D721Med (cell line): Measurements from ENCODE around the gene NAGK.
"Not testable (repeated sequence)": the region's sequence is repeated elsewhere in the genome, so short reads cannot be mapped to it uniquely, and the experiment has no call there.

Source experiments
- DNase-seq: peaks from one replicate; pipeline ENCODE4 v3.0.0; 2011; ENCODE audit warnings: low spot score; ENCODE audit not compliant: insufficient read length
- FAIRE-seq: peaks from 2 replicates; lab custom pipeline; 2011; peaks lifted over from hg19 to GRCh38; lab: Jason Lieb, UNC
- TF ChIP-seq, protein P1 (sequence below): IDR thresholded peaks from 2 replicates; pipeline ENCODE4 v1.5.1; 2012; ENCODE audit warnings: mild to moderate bottlenecking, control low read depth; ENCODE audit not compliant: insufficient read depth; ENCODE audit errors: missing control alignments

The NAGK gene

DNA sequence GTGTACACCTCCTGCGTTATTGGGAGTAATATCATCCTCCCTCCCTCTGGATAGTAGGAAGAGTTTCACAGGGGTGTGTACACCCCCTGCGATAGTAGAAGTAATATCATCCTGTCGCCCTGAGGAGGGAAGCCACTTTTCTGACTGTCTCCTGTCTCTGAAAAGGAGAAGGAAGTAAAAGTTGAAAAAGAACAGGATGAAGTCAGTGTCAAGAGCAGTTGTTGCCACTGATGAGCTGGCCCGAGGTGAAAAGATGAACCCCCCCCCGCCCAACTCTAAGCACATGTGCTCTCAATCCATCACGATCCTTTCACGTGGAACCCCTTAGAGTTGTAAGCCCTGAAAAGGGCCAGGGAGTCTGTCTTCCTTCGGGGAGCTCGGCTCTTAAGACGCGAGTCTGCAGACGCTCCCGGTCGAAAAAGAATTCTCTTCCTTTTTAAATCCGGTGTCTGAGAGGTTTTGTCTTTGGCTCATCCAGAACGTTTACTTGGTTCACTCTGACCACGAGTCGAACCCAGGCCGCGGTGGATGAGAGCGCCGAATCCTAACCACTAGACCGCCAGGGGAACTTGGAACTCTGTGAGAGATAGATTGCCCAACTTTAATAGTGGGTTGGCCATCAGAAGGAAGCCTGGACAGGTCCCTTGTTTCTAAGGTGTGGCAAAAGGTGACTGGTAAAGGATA is 22.4 kb upstream of the NAGK start:
- TF ChIP-seq, protein P1, sequence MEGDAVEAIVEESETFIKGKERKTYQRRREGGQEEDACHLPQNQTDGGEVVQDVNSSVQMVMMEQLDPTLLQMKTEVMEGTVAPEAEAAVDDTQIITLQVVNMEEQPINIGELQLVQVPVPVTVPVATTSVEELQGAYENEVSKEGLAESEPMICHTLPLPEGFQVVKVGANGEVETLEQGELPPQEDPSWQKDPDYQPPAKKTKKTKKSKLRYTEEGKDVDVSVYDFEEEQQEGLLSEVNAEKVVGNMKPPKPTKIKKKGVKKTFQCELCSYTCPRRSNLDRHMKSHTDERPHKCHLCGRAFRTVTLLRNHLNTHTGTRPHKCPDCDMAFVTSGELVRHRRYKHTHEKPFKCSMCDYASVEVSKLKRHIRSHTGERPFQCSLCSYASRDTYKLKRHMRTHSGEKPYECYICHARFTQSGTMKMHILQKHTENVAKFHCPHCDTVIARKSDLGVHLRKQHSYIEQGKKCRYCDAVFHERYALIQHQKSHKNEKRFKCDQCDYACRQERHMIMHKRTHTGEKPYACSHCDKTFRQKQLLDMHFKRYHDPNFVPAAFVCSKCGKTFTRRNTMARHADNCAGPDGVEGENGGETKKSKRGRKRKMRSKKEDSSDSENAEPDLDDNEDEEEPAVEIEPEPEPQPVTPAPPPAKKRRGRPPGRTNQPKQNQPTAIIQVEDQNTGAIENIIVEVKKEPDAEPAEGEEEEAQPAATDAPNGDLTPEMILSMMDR: no peak
- FAIRE-seq (no peak), DNase-seq (no peak)

GRCh38 chr2:71048096-71048495 is 20.4 kb upstream of the NAGK start:
- DNase-seq: no peak
- no peak for FAIRE-seq
- TF ChIP-seq, protein P1: no peak

DNA sequence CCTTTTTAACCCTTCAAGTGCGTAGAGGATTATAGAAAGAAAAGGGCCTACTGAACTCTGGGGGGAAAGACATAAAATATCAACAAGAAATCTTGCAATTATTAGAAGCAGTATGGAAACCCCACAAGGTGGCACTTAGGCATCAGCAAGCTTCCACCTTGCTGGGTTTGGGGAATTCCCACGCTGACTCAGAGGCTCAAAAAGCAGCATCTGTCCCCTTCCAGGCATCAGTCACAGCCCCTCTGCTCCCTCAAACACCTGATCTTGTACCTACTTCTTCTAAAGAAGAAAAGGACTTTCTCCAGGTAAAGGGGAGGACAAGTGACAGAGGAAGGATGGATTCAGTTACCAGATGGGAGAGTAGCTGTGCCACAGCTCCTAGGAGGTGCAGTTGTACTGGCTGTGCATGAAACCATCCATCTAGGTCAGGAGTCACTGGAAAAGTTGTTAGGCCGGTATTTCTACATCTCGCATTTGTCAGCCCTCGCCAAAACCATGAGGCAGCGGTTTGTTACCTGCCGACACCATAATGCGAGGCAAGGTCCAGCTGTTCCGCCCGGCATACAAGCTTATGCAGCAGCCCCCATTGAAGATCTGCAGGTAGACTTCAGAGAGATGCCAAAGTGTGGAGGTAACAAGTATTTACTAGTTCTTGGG is 18.6 kb upstream of the NAGK start:
- not testable (repeated sequence) for DNase-seq, FAIRE-seq

- not testable (repeated sequence) for FAIRE-seq, DNase-seq
Measured at GRCh38 chr2:71055206-71055740, 13.2 kb upstream of the NAGK start.

DNA sequence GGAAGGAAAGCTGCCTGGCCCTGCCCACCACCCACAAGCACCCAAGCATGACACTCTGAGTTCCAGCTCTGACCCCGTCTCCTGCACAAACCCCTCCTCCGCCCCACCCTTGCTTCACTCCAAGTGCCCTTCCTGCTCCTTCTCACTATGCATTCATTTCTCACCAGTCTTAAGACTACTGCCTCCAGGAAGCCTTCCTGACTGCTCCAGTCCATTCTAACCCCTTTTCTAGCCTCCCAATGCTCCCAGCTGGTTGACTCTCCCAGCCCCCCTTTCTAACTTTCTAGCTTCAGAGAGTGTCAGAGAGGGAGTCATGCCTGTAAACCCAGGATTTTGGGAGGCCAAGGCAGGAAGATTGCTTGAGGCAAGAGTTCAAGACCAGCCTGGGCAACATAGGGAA is 8.2 kb upstream of the NAGK start:
- DNase-seq (no peak), FAIRE-seq (no peak)
- TF ChIP-seq, protein P1: no peak

DNA sequence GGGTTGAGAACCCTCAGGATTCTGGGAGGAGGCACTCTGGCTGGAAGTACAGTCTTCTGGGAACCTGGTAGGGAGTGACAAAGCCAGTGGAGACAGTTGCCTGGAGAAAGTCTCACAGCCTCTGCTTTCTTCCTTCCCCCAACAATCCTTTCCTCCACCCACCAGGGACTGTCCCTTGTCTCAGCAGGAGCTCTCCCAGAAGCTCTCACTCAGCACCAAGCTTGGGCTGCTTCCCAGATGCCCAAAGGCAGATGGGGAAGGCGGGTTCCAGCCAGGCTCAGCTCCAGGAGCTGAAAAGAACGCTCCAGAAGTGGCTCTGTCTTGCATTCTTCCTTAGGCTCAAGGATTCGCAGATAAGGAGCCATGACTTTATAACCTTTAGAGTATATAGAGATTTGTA is 7.6 kb upstream of the NAGK start:
- no peak for FAIRE-seq
- TF ChIP-seq, protein P1: no peak
- no peak for DNase-seq

GRCh38 chr2:71063216-71063615 is 5.2 kb upstream of the NAGK start:
- TF ChIP-seq, protein P1: no peak
- no peak for FAIRE-seq
- DNase-seq: no peak

GRCh38 chr2:71064110-71064611 is 4.3 kb upstream of the NAGK start:
- FAIRE-seq (no peak), DNase-seq (no peak)
- TF ChIP-seq, protein P1: no peak
